IMR-90 (cell line): ENCODE results near the gene AS3MT. TPM values are rescaled to one million over a fixed set of nuclear protein-coding genes. Genes with fewer than 3 reads are reported as not detected.
"Not testable (repeated sequence)": the region's sequence is repeated elsewhere in the genome, so short reads cannot be mapped to it uniquely, and the experiment has no call there.

Experiments
- ATAC-seq: fragments of 200-7000 bp; cut with Tn5 transposase; 2 replicates; pipeline ENCODE4 v1.9.1; 2020; ENCODE audit warnings: low read depth, mild to moderate bottlenecking, moderate library complexity
- BruUV-seq: library from RNA; stranded (reverse); fragments of 400-500 nt; replicated peaks from 2 replicates; lab custom pipeline; 2021; lab: Mats Ljungman, UMichigan
- CTCF ChIA-PET: fragments of 300-600 bp; formaldehyde crosslinking; extraction: SDS; loops from one replicate; lab custom pipeline; 2021; ENCODE audit warnings: antibody characterized with exemption; lab: Yijun Ruan, JAX
- POLR2A ChIA-PET: fragments of 300-600 bp; sonication (Branson Sonifier 250); formaldehyde crosslinking; loops from one replicate; lab custom pipeline; 2022; ENCODE audit warnings: antibody characterized with exemption; ENCODE audit not compliant: unreplicated experiment; lab: Charles Lee
- DNase-seq: peaks from one replicate; pipeline ENCODE4 v3.0.0; 2013
- H2AFZ ChIP-seq: replicated peaks from 2 replicates; pipeline ENCODE3; 2013; ENCODE audit warnings: low read length, mild to moderate bottlenecking; ENCODE audit not compliant: poor library complexity
- H2AK5ac ChIP-seq: 2 replicates; pipeline ENCODE4 v1.6.1; 2013; ENCODE audit warnings: low read depth, low read length, inconsistent platforms
- H2AK9ac ChIP-seq: replicated peaks from 2 replicates; pipeline ENCODE3; 2013; ENCODE audit warnings: mild to moderate bottlenecking, low read depth, low read length, moderate library complexity; ENCODE audit not compliant: poor library complexity
- H2BK120ac ChIP-seq: 2 replicates; pipeline ENCODE4 v1.6.1; 2013; ENCODE audit warnings: low read depth, low read length, inconsistent platforms
- H2BK15ac ChIP-seq: 3 replicates; pipeline ENCODE4 v1.6.1; 2013; ENCODE audit warnings: low read depth, low read length, inconsistent platforms
- H2BK20ac ChIP-seq: 2 replicates; pipeline ENCODE4 v1.6.1; 2013; ENCODE audit warnings: low read depth, mild to moderate bottlenecking, inconsistent platforms, low read length, moderate library complexity
- H2BK5ac ChIP-seq: 2 replicates; pipeline ENCODE4 v1.6.1; 2013; ENCODE audit warnings: mild to moderate bottlenecking, low read depth, low read length, inconsistent platforms; ENCODE audit not compliant: poor library complexity, severe bottlenecking
- H3K14ac ChIP-seq: replicated peaks from 2 replicates; pipeline ENCODE4 v1.6.1; 2013; ENCODE audit warnings: low read depth, low read length, inconsistent platforms
- H3K18ac ChIP-seq: 2 replicates; pipeline ENCODE4 v1.6.1; 2013; ENCODE audit warnings: low read depth, low read length, control low read depth
- H3K23ac ChIP-seq: 2 replicates; pipeline ENCODE4 v1.6.1; 2013; ENCODE audit warnings: low read depth, low read length, inconsistent platforms
- H3K27ac ChIP-seq: 2 replicates; pipeline ENCODE4 v1.5.1; 2013; ENCODE audit warnings: mild to moderate bottlenecking, control low read depth, low read length; ENCODE audit not compliant: insufficient read depth
- H3K27me3 ChIP-seq: 2 replicates; pipeline ENCODE4 v1.6.1; 2013; ENCODE audit warnings: low read length; ENCODE audit not compliant: control insufficient read depth, insufficient read depth
- H3K36me3 ChIP-seq: 2 replicates; pipeline ENCODE4 v1.6.1; 2013; ENCODE audit warnings: low read length, mixed read lengths; ENCODE audit not compliant: control insufficient read depth, insufficient read depth
- H3K4ac ChIP-seq: 2 replicates; pipeline ENCODE4 v1.6.1; 2013; ENCODE audit warnings: low read depth, low read length, inconsistent platforms
- H3K4me1 ChIP-seq: 2 replicates; pipeline ENCODE4 v1.6.1; 2013; ENCODE audit warnings: low read length, mixed read lengths; ENCODE audit not compliant: control insufficient read depth, insufficient read depth
- H3K4me2 ChIP-seq: 2 replicates; pipeline ENCODE4 v1.6.1; 2013; ENCODE audit warnings: low read depth, mild to moderate bottlenecking, control low read depth, low read length, moderate library complexity
- H3K4me3 ChIP-seq: 2 replicates; pipeline ENCODE4 v1.5.1; 2013; ENCODE audit warnings: low read depth, mild to moderate bottlenecking, control low read depth, low read length, moderate library complexity; ENCODE audit not compliant: insufficient read depth
- H3K56ac ChIP-seq: 2 replicates; pipeline ENCODE4 v1.6.1; 2013; ENCODE audit warnings: low read length, inconsistent platforms; ENCODE audit not compliant: insufficient read depth; ENCODE audit errors: extremely low read depth
- H3K79me1 ChIP-seq, 2 experiments: 2 replicates each; pipeline ENCODE4 v1.6.1; 2013; ENCODE audit warnings: low read length in 2 of 2, inconsistent platforms in 1 of 2, low read depth in 1 of 2
- H3K9ac ChIP-seq: 2 replicates; pipeline ENCODE4 v1.6.1; 2013; ENCODE audit warnings: low read depth, low read length, control low read depth
- H3K9me1 ChIP-seq: 2 replicates; pipeline ENCODE4 v1.6.1; 2013; ENCODE audit warnings: low read length, inconsistent platforms; ENCODE audit not compliant: insufficient read depth
- H3K9me3 ChIP-seq: 2 replicates; pipeline ENCODE4 v1.6.1; 2013; ENCODE audit warnings: low read length; ENCODE audit not compliant: control insufficient read depth, insufficient read depth
- H4K20me1 ChIP-seq: 2 replicates; pipeline ENCODE4 v1.6.1; 2013; ENCODE audit warnings: low read length, inconsistent platforms; ENCODE audit not compliant: insufficient read depth
- H4K5ac ChIP-seq: 2 replicates; pipeline ENCODE4 v1.6.1; 2013; ENCODE audit warnings: mild to moderate bottlenecking, low read depth, low read length, control low read depth
- H4K8ac ChIP-seq, 2 experiments: 2 replicates each; pipeline ENCODE4 v1.6.1; 2013; ENCODE audit warnings: low read depth in 2 of 2, low read length in 2 of 2, control low read depth in 1 of 2, inconsistent platforms in 1 of 2
- H4K91ac ChIP-seq: 2 replicates; pipeline ENCODE4 v1.6.1; 2013; ENCODE audit warnings: low read depth, low read length, inconsistent platforms; ENCODE audit not compliant: insufficient read depth
- WGBS, 2 experiments: methylation state at CpG; one replicate each; pipeline versions ENCODE4 v1.1.5 to v1.1.7; 2013; ENCODE audit warnings: missing lambda C conversion rate in 2 of 2; ENCODE audit not compliant: insufficient read length in 1 of 2; ENCODE audit errors: extremely low coverage in 2 of 2; 5-methylcytosine and 5-hydroxymethylcytosine counted together
- dilution Hi-C: fragments of 300-500 bp; cut with HindIII; formaldehyde crosslinking; loops from one replicate; pipeline ENCODE4 v1.14.3; 2018; ENCODE audit warnings: low sequenced_read_pairs; ENCODE audit not compliant: unreplicated experiment
- in situ Hi-C: fragments of 300-500 bp; cut with MboI; formaldehyde crosslinking; loops from 3 replicates; pipeline ENCODE4 v1.14.3; 2019; ENCODE audit warnings: low sequenced_read_pairs, inconsistent platforms, mixed read lengths
- intact Hi-C: fragments of 100-400 bp; cut with micrococcal nuclease; formaldehyde crosslinking; loops from 2 replicates; pipeline ENCODE4 v1.10.0; 2022
- polyA plus RNA-seq, 3 experiments: library from polyadenylated mRNA; depleted of rRNA; stranded (reverse); fragments of >200 nt; gene quantifications; 2 replicates each; pipeline ENCODE4 v1.2.3, GENCODE V29; 2012; ENCODE audit warnings: low replicate concordance in 1 of 3
- total RNA-seq: library from RNA; depleted of rRNA; stranded (reverse); fragments of >200 nt; gene quantifications from 2 replicates; pipeline ENCODE4 v1.2.3, GENCODE V29; 2012

AS3MT gene
- total and polyA plus RNA-seq, 2 of the 4 experiments (the other 2 are of a cell fraction): 2.7 to 3.6 TPM

DNA sequence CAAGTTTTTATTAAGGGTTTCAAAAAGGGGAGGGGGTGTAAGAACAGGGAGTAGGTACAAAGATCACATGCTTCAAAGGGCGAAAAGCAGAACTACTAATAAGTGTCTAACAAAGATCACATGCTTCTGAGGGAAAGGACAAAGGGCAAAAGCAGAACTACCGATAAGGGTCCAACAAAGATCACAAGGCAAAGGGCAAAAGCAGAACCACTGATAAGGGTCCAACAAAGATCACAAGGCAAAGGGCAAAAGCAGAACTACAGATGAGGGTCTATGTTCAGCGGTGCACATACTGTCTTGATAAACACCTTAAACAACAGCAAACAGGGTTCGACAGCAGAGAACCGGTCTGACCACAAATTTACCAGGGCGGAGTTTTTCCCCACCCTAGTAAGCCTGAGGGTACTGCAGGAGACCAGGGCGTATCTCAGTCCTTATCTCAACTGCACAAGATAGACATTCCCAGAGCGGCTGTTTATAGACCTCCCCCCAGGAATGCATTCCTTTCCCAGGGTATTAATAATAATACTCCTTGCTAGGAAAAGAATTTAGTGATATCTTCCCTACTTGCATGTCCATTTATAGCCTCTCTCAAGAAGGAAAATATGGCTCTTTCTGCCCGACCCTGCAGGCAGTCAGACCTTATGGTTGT, 30.9 kb upstream of the AS3MT start:
- WGBS, 2 experiments: 80% methylated on average over 1 of the region's 9 CpGs; no CpG with 5 or more reads in 1 of the 2 experiments
- CTCF ChIA-PET, dilution Hi-C loops: not testable (repeated sequence)

More for the DNA sequence above, 30.9 kb upstream of the AS3MT start:
- H2BK5ac ChIP-seq, H3K79me1 ChIP-seq, POLR2A ChIA-PET, H3K27ac ChIP-seq, H3K9me1 ChIP-seq, H3K4ac ChIP-seq, H3K14ac ChIP-seq, H4K8ac ChIP-seq, H2AK9ac ChIP-seq, H3K9ac ChIP-seq, H2BK120ac ChIP-seq, BruUV-seq, H3K56ac ChIP-seq, H3K18ac ChIP-seq, H4K20me1 ChIP-seq, H2BK20ac ChIP-seq, H2AFZ ChIP-seq, H3K36me3 ChIP-seq, ATAC-seq, H4K5ac ChIP-seq, DNase-seq, H3K4me1 ChIP-seq, H4K91ac ChIP-seq, H3K4me2 ChIP-seq, H2BK15ac ChIP-seq, H3K23ac ChIP-seq, H3K9me3 ChIP-seq, H3K4me3 ChIP-seq, H2AK5ac ChIP-seq: not testable (repeated sequence)
- H3K27me3 ChIP-seq: peaks cover 24% of the 10 kb centered on the region
- in situ Hi-C loops: loop anchor here (5.0 kb wide), 1 partner anchor 64 kb away; no protein-coding TSS in a partner anchor
- intact Hi-C loops: loop anchor here (10.0 kb wide), 2 partner anchors 406 to 646 kb away; partner anchors contain the start of gene RPEL1
